ENCODE measurements around the gene CSRNP2. TPM values are rescaled to one million over a fixed set of nuclear protein-coding genes. Genes with fewer than 3 reads are reported as not detected.

The CSRNP2 gene
- total RNA-seq, 1 donor from 2014 or later, result 16.9 TPM

- Mint-ChIP-seq H3K27ac (no peak overlapping the region), H3K36me3 (ENCODE audit: low read depth) (no peaks in the 10 kb centered on the region), H3K9me3 (no peaks in the 10 kb centered on the region), H3K4me1 (no peaks in the 10 kb centered on the region), H3K4me3 (no peak overlapping the region), H3K27me3 (no peaks in the 10 kb centered on the region)
- CTCF ChIA-PET, result interaction anchor here (1.2 kb wide), 1 partner anchor 208 kb away, joined by 5 read pairs; no protein-coding TSS in a partner anchor
- no peak for DNase-seq
- no peak for TF ChIP-seq CTCF (IDR thresholded peaks at IDR 0.05)
- ATAC-seq (ENCODE audit: low read depth), result no peak
- intact Hi-C loops (cut with micrococcal nuclease), result no loop called here
- POLR2A ChIA-PET, result no interaction called here
Measured at GRCh38 chr12:51033457-51034089, 49.8 kb downstream of the CSRNP2 start.

GRCh38 chr12:51033048-51033447 is 50.3 kb downstream of the CSRNP2 start:
- H3K27me3 Mint-ChIP-seq, result no peaks in the 10 kb centered on the region
- ChIA-PET CTCF (interaction anchor here (1.2 kb wide), 1 partner anchor 207 kb away, joined by 5 read pairs; no protein-coding TSS in a partner anchor), POLR2A (interaction anchor here (0.7 kb wide), 1 partner anchor 432 kb away, joined by 5 read pairs; no protein-coding TSS in a partner anchor)
- H3K27ac Mint-ChIP-seq, result no peak overlapping the region
- no peaks in the 10 kb centered on the region for H3K9me3 Mint-ChIP-seq
- H3K4me3 Mint-ChIP-seq, result no peak overlapping the region
- no peak for ATAC-seq (ENCODE audit: low read depth)
- TF ChIP-seq CTCF (IDR thresholded peaks at IDR 0.05), result no peak
- H3K36me3 Mint-ChIP-seq (ENCODE audit: low read depth), result no peaks in the 10 kb centered on the region
- intact Hi-C loops (cut with micrococcal nuclease), result no loop called here
- no peak for DNase-seq
- H3K4me1 Mint-ChIP-seq, result peaks cover under 1% of the 10 kb centered on the region

- H3K27me3 Mint-ChIP-seq, result no peaks in the 10 kb centered on the region
- intact Hi-C loops (cut with micrococcal nuclease), result loop anchor here (5.0 kb wide), 2 partner anchors 189 to 626 kb away; partner anchors contain the start of genes LARP4 and POU6F1
- no peaks in the 10 kb centered on the region for H3K9me3 Mint-ChIP-seq
- CTCF ChIA-PET, result interaction anchor here (1.1 to 4.9 kb wide), 2 partner anchors 19 to 203 kb away, joined by 4 to 23 read pairs; no protein-coding TSS in a partner anchor
- H3K36me3 Mint-ChIP-seq (ENCODE audit: low read depth), result peaks cover 3% of the 10 kb centered on the region
- H3K4me3 Mint-ChIP-seq, result no peak overlapping the region
- DNase-seq (no peak), ATAC-seq (ENCODE audit: low read depth) (no peak)
- no peak overlapping the region for H3K27ac Mint-ChIP-seq
- peaks cover 27% of the 10 kb centered on the region for H3K4me1 Mint-ChIP-seq
- POLR2A ChIA-PET, result no interaction called here
- TF ChIP-seq CTCF (IDR thresholded peaks at IDR 0.05), result no peak
Measured at GRCh38 chr12:51028813-51029150, 54.6 kb downstream of the CSRNP2 start.

- no peak overlapping the region for H3K27ac Mint-ChIP-seq
- H3K4me1 Mint-ChIP-seq, result peaks cover 31% of the 10 kb centered on the region
- H3K27me3 Mint-ChIP-seq, result no peaks in the 10 kb centered on the region
- ChIA-PET CTCF (interaction anchor here (1.1 to 4.9 kb wide), 3 partner anchors 19 to 202 kb away, joined by 3 to 23 read pairs (median 4); no protein-coding TSS in a partner anchor), POLR2A (interaction anchor here (0.7 kb wide), 2 partner anchors 41 to 105 kb away, joined by 4 to 6 read pairs; no protein-coding TSS in a partner anchor)
- TF ChIP-seq CTCF (IDR thresholded peaks at IDR 0.05), result no peak
- ATAC-seq (ENCODE audit: low read depth), result no peak
- DNase-seq, result no peak
- no peak overlapping the region for H3K4me3 Mint-ChIP-seq
- H3K9me3 Mint-ChIP-seq, result no peaks in the 10 kb centered on the region
- H3K36me3 Mint-ChIP-seq (ENCODE audit: low read depth), result peaks cover 3% of the 10 kb centered on the region
- intact Hi-C loops (cut with micrococcal nuclease), result loop anchor here (5.0 kb wide), 2 partner anchors 189 to 626 kb away; partner anchors contain the start of genes LARP4 and POU6F1
Measured at GRCh38 chr12:51028126-51028812, 55.1 kb downstream of the CSRNP2 start.

- intact Hi-C loops (cut with micrococcal nuclease), result loop anchor here (2.0 to 5.0 kb wide), 3 partner anchors 190 to 625 kb away; partner anchors contain the start of genes DAZAP2, LARP4 and POU6F1
- H3K4me1 Mint-ChIP-seq, result peaks cover 34% of the 10 kb centered on the region
- CTCF ChIA-PET, result interaction anchor here (1.1 to 4.9 kb wide), 3 partner anchors 18 to 201 kb away, joined by 3 to 23 read pairs (median 4); no protein-coding TSS in a partner anchor
Measured at GRCh38 chr12:51027342-51027835, 56.0 kb downstream of the CSRNP2 start.

More at GRCh38 chr12:51027342-51027835, 56.0 kb downstream of the CSRNP2 start:
- POLR2A ChIA-PET, result interaction anchor here (0.6 to 1.2 kb wide), 3 partner anchors 42 to 202 kb away, joined by 4 to 6 read pairs (median 4); no protein-coding TSS in a partner anchor
- H3K9me3 Mint-ChIP-seq, result no peaks in the 10 kb centered on the region
- ATAC-seq (ENCODE audit: low read depth) (no peak), DNase-seq (no peak)
- H3K36me3 Mint-ChIP-seq (ENCODE audit: low read depth), result peaks cover 3% of the 10 kb centered on the region
- TF ChIP-seq CTCF (IDR thresholded peaks at IDR 0.05), result no peak
- H3K4me3 Mint-ChIP-seq, result peak overlapping the region; percentile 60
- H3K27ac Mint-ChIP-seq, result no peak overlapping the region
- H3K27me3 Mint-ChIP-seq, result no peaks in the 10 kb centered on the region

Measured in activated B cell treated with CpG ODN at 0.5 μM for 24 hours (primary cell).